ENCODE data around the gene DNAH9. TPM values are rescaled to one million over a fixed set of nuclear protein-coding genes. Genes with fewer than 3 reads are reported as not detected.

Gene DNAH9
- total RNA-seq, 1 donor from 2014 or later: under 0.01 TPM

GRCh38 chr17:11671126-11671525 is 72.9 kb downstream of the DNAH9 start:
- no peaks in the 10 kb centered on the region for H3K27me3 ChIP-seq (ENCODE audit: control insufficient read depth, insufficient read depth, low read length)
- DNase-seq (ENCODE audit: low read depth): peak; percentile 1
- no peaks in the 10 kb centered on the region for H3K36me3 ChIP-seq (ENCODE audit: control insufficient read depth, insufficient read depth, low read length)
- FAIRE-seq: no peak
- H3K4me3 ChIP-seq (ENCODE audit: low read depth, low read length): no peak overlapping the region
- TF ChIP-seq CTCF (IDR thresholded peaks at IDR 0.05; ENCODE audit: insufficient read depth, low read length, severe bottlenecking): no peak

- H3K36me3 ChIP-seq (ENCODE audit: control insufficient read depth, insufficient read depth, low read length): no peaks in the 10 kb centered on the region
- TF ChIP-seq CTCF (IDR thresholded peaks at IDR 0.05; ENCODE audit: insufficient read depth, low read length, severe bottlenecking): no peak
- no peak for FAIRE-seq
- H3K4me3 ChIP-seq (ENCODE audit: low read depth, low read length): no peak overlapping the region
- no peak for DNase-seq (ENCODE audit: low read depth)
- H3K27me3 ChIP-seq (ENCODE audit: control insufficient read depth, insufficient read depth, low read length): no peaks in the 10 kb centered on the region
These were observed 84.4 kb downstream of the DNAH9 start for GRCh38 chr17:11682646-11683045.

GRCh38 chr17:11690681-11691080 is 92.4 kb downstream of the DNAH9 start:
- FAIRE-seq: no peak
- TF ChIP-seq CTCF (IDR thresholded peaks at IDR 0.05; ENCODE audit: insufficient read depth, low read length, severe bottlenecking): no peak
- Histone ChIP-seq H3K27me3 (ENCODE audit: control insufficient read depth, insufficient read depth, low read length) (no peaks in the 10 kb centered on the region), H3K4me3 (ENCODE audit: low read depth, low read length) (no peak overlapping the region), H3K36me3 (ENCODE audit: control insufficient read depth, insufficient read depth, low read length) (no peaks in the 10 kb centered on the region)
- no peak for DNase-seq (ENCODE audit: low read depth)

DNA sequence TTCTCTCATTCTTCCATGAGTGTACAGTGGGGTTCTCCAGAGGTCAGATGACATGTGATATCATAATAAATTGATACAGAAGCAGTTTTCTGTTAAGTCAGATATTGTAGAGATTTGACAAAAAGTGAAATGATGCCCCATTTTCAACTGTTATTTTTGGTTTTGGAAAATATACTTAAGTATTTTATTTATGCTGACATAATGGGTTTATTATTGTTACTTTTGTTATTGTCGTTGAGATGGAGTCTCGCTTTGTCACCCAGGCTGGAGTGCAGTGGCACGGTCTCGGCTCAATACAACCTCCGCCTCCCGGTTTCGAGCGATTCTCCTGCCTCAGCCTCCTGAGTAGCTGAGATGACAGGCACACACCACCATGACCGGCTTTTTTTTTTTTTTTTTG is 94.4 kb downstream of the DNAH9 start:
- Histone ChIP-seq H3K4me3 (ENCODE audit: low read depth, low read length) (no peak overlapping the region), H3K36me3 (ENCODE audit: control insufficient read depth, insufficient read depth, low read length) (no peaks in the 10 kb centered on the region), H3K27me3 (ENCODE audit: control insufficient read depth, insufficient read depth, low read length) (no peaks in the 10 kb centered on the region)
- DNase-seq (ENCODE audit: low read depth): no peak
- no peak for TF ChIP-seq CTCF (IDR thresholded peaks at IDR 0.05; ENCODE audit: insufficient read depth, low read length, severe bottlenecking)
- no peak for FAIRE-seq

DNA sequence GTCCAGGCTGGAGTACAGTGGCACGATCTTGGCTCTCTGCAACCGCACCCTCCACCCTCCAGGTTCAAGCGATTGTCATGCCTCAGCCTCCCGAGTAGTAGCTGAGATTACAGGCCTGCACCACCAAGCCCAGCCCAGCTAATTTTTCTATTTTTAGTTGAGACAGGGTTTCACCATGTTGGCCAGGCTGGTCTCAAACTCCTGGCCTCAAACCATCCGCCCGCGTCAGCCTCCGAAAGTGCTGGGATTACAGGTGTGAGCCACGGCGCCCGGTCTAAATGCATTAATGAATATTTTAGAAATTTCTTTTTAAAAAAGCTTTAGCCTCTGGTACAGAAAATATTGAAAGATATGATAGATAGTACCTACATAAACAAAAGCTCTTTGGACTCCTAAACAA is 95.0 kb downstream of the DNAH9 start:
- FAIRE-seq (no peak), DNase-seq (ENCODE audit: low read depth) (no peak)
- TF ChIP-seq CTCF (IDR thresholded peaks at IDR 0.05; ENCODE audit: insufficient read depth, low read length, severe bottlenecking): no peak

GRCh38 chr17:11700668-11701067 is 102.4 kb downstream of the DNAH9 start:
- FAIRE-seq (no peak), DNase-seq (ENCODE audit: low read depth) (no peak)
- TF ChIP-seq CTCF (IDR thresholded peaks at IDR 0.05; ENCODE audit: insufficient read depth, low read length, severe bottlenecking): no peak
- H3K4me3 ChIP-seq (ENCODE audit: low read depth, low read length): no peak overlapping the region
- no peaks in the 10 kb centered on the region for H3K36me3 ChIP-seq (ENCODE audit: control insufficient read depth, insufficient read depth, low read length)
- no peaks in the 10 kb centered on the region for H3K27me3 ChIP-seq (ENCODE audit: control insufficient read depth, insufficient read depth, low read length)

More for the DNA sequence above, 95.0 kb downstream of the DNAH9 start:
- no peaks in the 10 kb centered on the region for H3K36me3 ChIP-seq (ENCODE audit: control insufficient read depth, insufficient read depth, low read length)
- no peaks in the 10 kb centered on the region for H3K27me3 ChIP-seq (ENCODE audit: control insufficient read depth, insufficient read depth, low read length)
- no peak overlapping the region for H3K4me3 ChIP-seq (ENCODE audit: low read depth, low read length)

Measured in bronchial epithelial cell (primary cell).